NCI-H69 (cell line): ENCODE results near the gene TMEM164.
"Not testable (repeated sequence)": the region's sequence is repeated elsewhere in the genome, so short reads cannot be mapped to it uniquely, and the experiment has no call there.

Experiments
- DNase-seq: peaks from one replicate; lab custom pipeline; 2025; lab: John Stamatoyannopoulos, UW

The TMEM164 gene

GRCh38 chrX:110002300-110003166, at the start of gene TMEM164:
Gene TMEM164, plus strand, starts transcription at chrX:110003114. Its CDS starts 661 bp downstream, at chrX:110003775.
- peak; percentile 92 for DNase-seq

- DNase-seq = no peak
Observed at GRCh38 chrX:109954333-109954732, 48.6 kb upstream of the TMEM164 start.

- DNase-seq = no peak
Observed at GRCh38 chrX:109954955-109955354, 48.0 kb upstream of the TMEM164 start.

- no peak for DNase-seq
Observed at GRCh38 chrX:109958266-109958665, 44.6 kb upstream of the TMEM164 start.

GRCh38 chrX:109959356-109959871, 43.5 kb upstream of the TMEM164 start:
- no peak for DNase-seq

GRCh38 chrX:109964390-109964789, 38.5 kb upstream of the TMEM164 start:
- DNase-seq = no peak

- DNase-seq = no peak
Observed at GRCh38 chrX:109966246-109966645, 36.7 kb upstream of the TMEM164 start.

GRCh38 chrX:109967156-109967555, 35.8 kb upstream of the TMEM164 start:
- no peak for DNase-seq

GRCh38 chrX:109970841-109971240, 32.1 kb upstream of the TMEM164 start:
- DNase-seq = not testable (repeated sequence)

- DNase-seq = no peak
Observed at GRCh38 chrX:109974906-109975655, 27.8 kb upstream of the TMEM164 start.

- DNase-seq = not testable (repeated sequence)
Observed at GRCh38 chrX:109985210-109985609, 17.7 kb upstream of the TMEM164 start.

- DNase-seq = no peak
Observed at GRCh38 chrX:109987884-109988283, 15.0 kb upstream of the TMEM164 start.

GRCh38 chrX:109990582-109991276, 12.2 kb upstream of the TMEM164 start:
- peak; percentile 82 for DNase-seq

GRCh38 chrX:109992203-109992602, 10.7 kb upstream of the TMEM164 start:
- no peak for DNase-seq

GRCh38 chrX:109995155-109995554, 7.8 kb upstream of the TMEM164 start:
- DNase-seq = no peak

GRCh38 chrX:109997786-109998452, 5.0 kb upstream of the TMEM164 start:
- DNase-seq = no peak

GRCh38 chrX:110000000-110000399, 2.9 kb upstream of the TMEM164 start:
- no peak for DNase-seq

GRCh38 chrX:110000847-110001713, 1.8 kb upstream of the TMEM164 start:
- no peak for DNase-seq

GRCh38 chrX:110001740-110002299, 1.1 kb upstream of the TMEM164 start:
- DNase-seq = peak; percentile 54
